SK-N-SH (cell line): ENCODE data around the gene ANKRD49.

Experiments
- CTCF ChIP-seq: fragments of 200-600 bp; sonication (generic); IDR thresholded peaks from 2 replicates; pipeline ENCODE4 v1.6.1; 2017; ENCODE audit warnings: antibody characterized with exemption, mild to moderate bottlenecking, moderate library complexity
- GATA2 ChIP-seq: sonication (generic); formaldehyde crosslinking; IDR thresholded peaks from 2 replicates; pipeline ENCODE4 v1.5.0; 2020; ENCODE audit warnings: mild to moderate bottlenecking, missing genetic modification reagents
- MEF2A ChIP-seq: IDR thresholded peaks from 2 replicates; pipeline ENCODE4 v1.4.0; 2012; ENCODE audit warnings: low read depth, borderline replicate concordance
- NRF1 ChIP-seq: IDR thresholded peaks from 2 replicates; pipeline ENCODE4 v1.6.1; 2012; ENCODE audit warnings: low read depth, mild to moderate bottlenecking, low read length
- POLR2AphosphoS5 ChIP-seq: IDR thresholded peaks from 2 replicates; pipeline ENCODE4 v1.6.1; 2012; ENCODE audit warnings: low read depth, low read length
- YY1 ChIP-seq: IDR thresholded peaks from 2 replicates; pipeline ENCODE4 v1.4.0; 2012; ENCODE audit warnings: low read depth, mild to moderate bottlenecking

GRCh38 chr11:94459576-94459975 lies 34.2 kb upstream of the ANKRD49 start:
- TF ChIP-seq CTCF (no peak), POLR2AphosphoS5 (no peak), MEF2A (no peak), GATA2 (CRISPR knock-in tag) (no peak), YY1 (no peak), NRF1 (no peak)
